Panc1 (cell line): ENCODE data around the gene INPP1. TPM values are rescaled to one million over a fixed set of nuclear protein-coding genes. Genes with fewer than 3 reads are reported as not detected.

ENCODE experiments used
- ATAC-seq: fragments of 200-7000 bp; cut with Tn5 transposase; 2 replicates; pipeline ENCODE4 v1.9.1; 2020; ENCODE audit warnings: mild to moderate bottlenecking, moderate library complexity
- BruUV-seq: library from RNA; stranded (reverse); fragments of 400-500 nt; replicated peaks from 2 replicates; lab custom pipeline; 2021; lab: Mats Ljungman, UMichigan
- CTCF ChIA-PET: fragments of 300-600 bp; sonication (Branson Sonifier 250); formaldehyde crosslinking; loops from one replicate; lab custom pipeline; 2022; ENCODE audit warnings: antibody characterized with exemption; lab: Charles Lee
- POLR2A ChIA-PET: fragments of 300-600 bp; sonication (Branson Sonifier 250); formaldehyde crosslinking; loops from one replicate; lab custom pipeline; 2022; ENCODE audit warnings: antibody characterized with exemption; lab: Charles Lee
- DNase-seq: peaks from one replicate; pipeline ENCODE4 v3.0.0-alpha.2; 2010; ENCODE audit warnings: low read depth, low spot score
- H3K27ac ChIP-seq: 2 replicates; pipeline ENCODE4 v1.5.1; 2011; ENCODE audit warnings: mild to moderate bottlenecking, low read length, inconsistent platforms
- H3K27me3 ChIP-seq: fragments of 200-500 bp; sonication (Bioruptor generic); 2 replicates; pipeline ENCODE4 v1.6.0; 2014; ENCODE audit warnings: low read length, inconsistent platforms; ENCODE audit not compliant: control insufficient read depth, insufficient read depth
- H3K36me3 ChIP-seq: fragments of 200-500 bp; sonication (Bioruptor generic); 2 replicates; pipeline ENCODE4 v1.5.1; 2014; ENCODE audit warnings: inconsistent platforms, mild to moderate bottlenecking, low read length, moderate library complexity; ENCODE audit not compliant: control insufficient read depth, insufficient read depth
- H3K4me1 ChIP-seq: 2 replicates; pipeline ENCODE4 v1.5.1; 2011; ENCODE audit warnings: inconsistent platforms, mild to moderate bottlenecking, low read length, moderate library complexity; ENCODE audit not compliant: control insufficient read depth, insufficient read depth
- H3K4me3 ChIP-seq, 2 experiments: 2 replicates each; pipeline ENCODE4 v1.5.1; 2011 to 2012; ENCODE audit warnings: low read depth in 2 of 2, low read length in 2 of 2, mild to moderate bottlenecking in 2 of 2, inconsistent platforms in 1 of 2, moderate library complexity in 1 of 2
- H3K9me3 ChIP-seq: fragments of 200-500 bp; sonication (Bioruptor generic); 2 replicates; pipeline ENCODE4 v1.5.1; 2014; ENCODE audit warnings: low read depth, mild to moderate bottlenecking, inconsistent platforms, low read length, moderate library complexity; ENCODE audit not compliant: control insufficient read depth, insufficient read depth
- POLR2AphosphoS5 ChIP-seq: IDR thresholded peaks from 2 replicates; pipeline ENCODE4 v1.6.1; 2012; ENCODE audit warnings: mild to moderate bottlenecking, low read depth, low read length, moderate library complexity
- SIN3A ChIP-seq: IDR thresholded peaks from 2 replicates; pipeline ENCODE4 v1.6.1; 2012; ENCODE audit warnings: low read depth, mild to moderate bottlenecking, low read length, moderate library complexity, borderline replicate concordance; ENCODE audit not compliant: insufficient read depth
- TCF7L2 ChIP-seq: IDR thresholded peaks from 2 replicates; pipeline ENCODE4 v1.6.1; 2011; ENCODE audit warnings: mild to moderate bottlenecking, low read depth, low read length, inconsistent platforms
- in situ Hi-C: cut with HindIII; loops from 2 replicates; pipeline ENCODE4 v1.10.0; 2016; ENCODE audit warnings: low sequenced_read_pairs, low pct_unique_long_range_greater_than_20kb
- intact Hi-C: fragments of 100-400 bp; cut with micrococcal nuclease; formaldehyde crosslinking; loops from one replicate; pipeline ENCODE4 v1.10.0; 2022; ENCODE audit not compliant: unreplicated experiment
- total RNA-seq: library from RNA; stranded (reverse); gene quantifications from one replicate; pipeline ENCODE4 v1.2.1, GENCODE V29; 2021; ENCODE audit not compliant: unreplicated experiment
- TF ChIP-seq, protein P1 (sequence below), 2 experiments: IDR thresholded peaks; 2 replicates each; pipeline ENCODE4 v1.6.1; 2011 to 2012; ENCODE audit warnings: low read depth in 2 of 2, control low read depth in 1 of 2, low read length in 1 of 2, mild to moderate bottlenecking in 1 of 2, moderate library complexity in 1 of 2; ENCODE audit not compliant: insufficient read depth in 1 of 2
- TF ChIP-seq, protein P2 (sequence below): fragments of 450-650 bp; IDR thresholded peaks from 2 replicates; pipeline ENCODE4 v1.5.1; 2017; ENCODE audit warnings: mild to moderate bottlenecking

Gene INPP1
- total RNA-seq, 1 experiment from 2014 or later, result 10.8 TPM

- Histone ChIP-seq H3K36me3 (no peaks in the 10 kb centered on the region), H3K27ac (no peak overlapping the region), H3K9me3 (no peaks in the 10 kb centered on the region), H3K27me3 (peaks cover 2% of the 10 kb centered on the region; the same call in 1 of the 2 replicates), H3K4me1 (no peaks in the 10 kb centered on the region), H3K4me3 (no peak overlapping the region)
- BruUV-seq, result no TSS peak
- in situ Hi-C loops, result no loop called here
- ChIA-PET POLR2A (no interaction called here), CTCF (no interaction called here)
- intact Hi-C loops, result no loop called here
- TF ChIP-seq, protein P1, sequence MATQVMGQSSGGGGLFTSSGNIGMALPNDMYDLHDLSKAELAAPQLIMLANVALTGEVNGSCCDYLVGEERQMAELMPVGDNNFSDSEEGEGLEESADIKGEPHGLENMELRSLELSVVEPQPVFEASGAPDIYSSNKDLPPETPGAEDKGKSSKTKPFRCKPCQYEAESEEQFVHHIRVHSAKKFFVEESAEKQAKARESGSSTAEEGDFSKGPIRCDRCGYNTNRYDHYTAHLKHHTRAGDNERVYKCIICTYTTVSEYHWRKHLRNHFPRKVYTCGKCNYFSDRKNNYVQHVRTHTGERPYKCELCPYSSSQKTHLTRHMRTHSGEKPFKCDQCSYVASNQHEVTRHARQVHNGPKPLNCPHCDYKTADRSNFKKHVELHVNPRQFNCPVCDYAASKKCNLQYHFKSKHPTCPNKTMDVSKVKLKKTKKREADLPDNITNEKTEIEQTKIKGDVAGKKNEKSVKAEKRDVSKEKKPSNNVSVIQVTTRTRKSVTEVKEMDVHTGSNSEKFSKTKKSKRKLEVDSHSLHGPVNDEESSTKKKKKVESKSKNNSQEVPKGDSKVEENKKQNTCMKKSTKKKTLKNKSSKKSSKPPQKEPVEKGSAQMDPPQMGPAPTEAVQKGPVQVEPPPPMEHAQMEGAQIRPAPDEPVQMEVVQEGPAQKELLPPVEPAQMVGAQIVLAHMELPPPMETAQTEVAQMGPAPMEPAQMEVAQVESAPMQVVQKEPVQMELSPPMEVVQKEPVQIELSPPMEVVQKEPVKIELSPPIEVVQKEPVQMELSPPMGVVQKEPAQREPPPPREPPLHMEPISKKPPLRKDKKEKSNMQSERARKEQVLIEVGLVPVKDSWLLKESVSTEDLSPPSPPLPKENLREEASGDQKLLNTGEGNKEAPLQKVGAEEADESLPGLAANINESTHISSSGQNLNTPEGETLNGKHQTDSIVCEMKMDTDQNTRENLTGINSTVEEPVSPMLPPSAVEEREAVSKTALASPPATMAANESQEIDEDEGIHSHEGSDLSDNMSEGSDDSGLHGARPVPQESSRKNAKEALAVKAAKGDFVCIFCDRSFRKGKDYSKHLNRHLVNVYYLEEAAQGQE (IDR thresholded peaks at IDR 0.05; ENCODE audit: insufficient read depth in 1 of 2, low read depth in 2 of 2, low read length in 1 of 2), result no peak
- TF ChIP-seq, protein P2, sequence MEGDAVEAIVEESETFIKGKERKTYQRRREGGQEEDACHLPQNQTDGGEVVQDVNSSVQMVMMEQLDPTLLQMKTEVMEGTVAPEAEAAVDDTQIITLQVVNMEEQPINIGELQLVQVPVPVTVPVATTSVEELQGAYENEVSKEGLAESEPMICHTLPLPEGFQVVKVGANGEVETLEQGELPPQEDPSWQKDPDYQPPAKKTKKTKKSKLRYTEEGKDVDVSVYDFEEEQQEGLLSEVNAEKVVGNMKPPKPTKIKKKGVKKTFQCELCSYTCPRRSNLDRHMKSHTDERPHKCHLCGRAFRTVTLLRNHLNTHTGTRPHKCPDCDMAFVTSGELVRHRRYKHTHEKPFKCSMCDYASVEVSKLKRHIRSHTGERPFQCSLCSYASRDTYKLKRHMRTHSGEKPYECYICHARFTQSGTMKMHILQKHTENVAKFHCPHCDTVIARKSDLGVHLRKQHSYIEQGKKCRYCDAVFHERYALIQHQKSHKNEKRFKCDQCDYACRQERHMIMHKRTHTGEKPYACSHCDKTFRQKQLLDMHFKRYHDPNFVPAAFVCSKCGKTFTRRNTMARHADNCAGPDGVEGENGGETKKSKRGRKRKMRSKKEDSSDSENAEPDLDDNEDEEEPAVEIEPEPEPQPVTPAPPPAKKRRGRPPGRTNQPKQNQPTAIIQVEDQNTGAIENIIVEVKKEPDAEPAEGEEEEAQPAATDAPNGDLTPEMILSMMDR, result peak; percentile 23; the same call in 1 of the 2 replicates
- TF ChIP-seq TCF7L2, result no peak
- no peak for ATAC-seq
- no peak for DNase-seq
Measured at GRCh38 chr2:190328573-190329147, 14.7 kb upstream of the INPP1 start.

DNA sequence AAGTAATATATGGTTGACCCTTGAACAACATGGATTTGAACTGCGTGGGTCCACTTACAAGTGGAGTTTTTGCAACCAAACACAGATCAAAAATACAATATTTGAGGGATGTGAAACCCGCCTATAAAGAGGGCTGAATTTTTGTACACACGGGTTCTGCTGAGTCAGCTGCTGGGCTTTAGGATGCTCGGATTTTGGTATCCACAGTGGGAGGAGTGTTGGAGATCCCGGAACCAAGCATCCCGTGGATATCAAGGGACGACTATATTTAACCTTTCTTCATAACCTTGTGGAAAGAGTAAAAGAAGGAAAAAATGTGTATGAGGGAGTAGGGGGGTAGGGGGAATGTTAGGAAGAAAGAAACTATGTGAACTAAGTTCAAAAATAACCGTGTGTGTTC is 10.0 kb upstream of the INPP1 start:
- BruUV-seq, result no TSS peak
- Histone ChIP-seq H3K36me3 (no peaks in the 10 kb centered on the region), H3K4me1 (0 out of 2 replicates have a peak, but pooled peaks cover 4% of the 10 kb centered on the region), H3K27ac (no peak overlapping the region), H3K9me3 (no peaks in the 10 kb centered on the region), H3K4me3 (no peak overlapping the region), H3K27me3 (peaks cover 2% of the 10 kb centered on the region; the same call in 1 of the 2 replicates)
- POLR2A ChIA-PET, result no interaction called here
- intact Hi-C loops, result no loop called here
- TF ChIP-seq TCF7L2 (no peak), POLR2AphosphoS5 (no peak), SIN3A (no peak)
- TF ChIP-seq, protein P2, result no peak
- TF ChIP-seq, protein P1 (IDR thresholded peaks at IDR 0.05; ENCODE audit: insufficient read depth in 1 of 2, low read depth in 2 of 2, low read length in 1 of 2), result no peak
- CTCF ChIA-PET, result no interaction called here
- in situ Hi-C loops, result no loop called here
- ATAC-seq, result no peak
- no peak for DNase-seq
